Measurements from ENCODE around the gene HACD1.
"Not testable (repeated sequence)": the region's sequence is repeated elsewhere in the genome, so short reads cannot be mapped to it uniquely, and the experiment has no call there.

GRCh38 chr10:17587321-17587720 is 29.9 kb downstream of the HACD1 start:
- not testable (repeated sequence) for TF ChIP-seq POLR2A (IDR thresholded peaks at IDR 0.05; ENCODE audit: low read length); GATA1 (IDR thresholded peaks at IDR 0.05; ENCODE audit: low read depth, low read length)

Data from erythroblast (primary cell).